Astrocyte (in vitro differentiated cells and primary cell): ENCODE results near the gene KLHL18. TPM values are rescaled to one million over a fixed set of nuclear protein-coding genes. Genes with fewer than 3 reads are reported as not detected.

Experiments
- DNase-seq: peaks from one replicate; pipeline ENCODE4 v3.0.0-alpha.2; 2010; ENCODE audit warnings: low read depth
- FAIRE-seq: peaks from 2 replicates; lab custom pipeline; 2011; peaks lifted over from hg19 to GRCh38; lab: Jason Lieb, UNC
- H2AFZ ChIP-seq: 2 replicates; pipeline ENCODE4 v1.6.0; 2012; ENCODE audit warnings: low read depth, low read length, inconsistent platforms
- H3K27ac ChIP-seq: 2 replicates; pipeline ENCODE4 v1.5.1; 2011; ENCODE audit warnings: low read depth, low read length, inconsistent platforms
- H3K27me3 ChIP-seq: 2 replicates; pipeline ENCODE4 v1.6.0; 2011; ENCODE audit warnings: low read length, inconsistent platforms; ENCODE audit not compliant: insufficient read depth
- H3K36me3 ChIP-seq: 2 replicates; pipeline ENCODE4 v1.5.1; 2011; ENCODE audit warnings: low read length, inconsistent platforms; ENCODE audit not compliant: insufficient read depth
- H3K4me1 ChIP-seq: 2 replicates; pipeline ENCODE4 v1.5.1; 2011; ENCODE audit warnings: low read length, inconsistent platforms; ENCODE audit not compliant: insufficient read depth
- H3K4me2 ChIP-seq: 2 replicates; pipeline ENCODE4 v1.6.0; 2012; ENCODE audit warnings: low read length, inconsistent platforms
- H3K4me3 ChIP-seq: 2 replicates; pipeline ENCODE4 v1.5.1; 2011; ENCODE audit warnings: low read depth, mild to moderate bottlenecking, low read length, inconsistent platforms; ENCODE audit not compliant: insufficient read depth
- H3K79me2 ChIP-seq: 2 replicates; pipeline ENCODE4 v1.6.0; 2012; ENCODE audit warnings: mild to moderate bottlenecking, low read length, inconsistent platforms; ENCODE audit not compliant: insufficient read depth
- H3K9ac ChIP-seq: 2 replicates; pipeline ENCODE4 v1.6.0; 2012; ENCODE audit warnings: mild to moderate bottlenecking, low read length, inconsistent platforms
- H3K9me3 ChIP-seq: 2 replicates; pipeline ENCODE4 v1.5.1; 2012; ENCODE audit warnings: low read depth, mild to moderate bottlenecking, low read length, inconsistent platforms; ENCODE audit not compliant: insufficient read depth
- H4K20me1 ChIP-seq: 2 replicates; pipeline ENCODE4 v1.6.0; 2012; ENCODE audit warnings: low read length, inconsistent platforms; ENCODE audit not compliant: insufficient read depth
- H3K27ac Mint-ChIP-seq: one replicate; pipeline ENCODE4 v1.8.0; 2021; ENCODE audit warnings: mild to moderate bottlenecking, mixed read lengths; ENCODE audit not compliant: unreplicated experiment
- H3K27me3 Mint-ChIP-seq: one replicate; pipeline ENCODE4 v1.8.0; 2021; ENCODE audit warnings: low read depth, mixed read lengths; ENCODE audit not compliant: unreplicated experiment
- H3K36me3 Mint-ChIP-seq: one replicate; pipeline ENCODE4 v1.8.0; 2021; ENCODE audit warnings: low read depth, mixed read lengths; ENCODE audit not compliant: unreplicated experiment
- H3K4me1 Mint-ChIP-seq: one replicate; pipeline ENCODE4 v1.8.0; 2021; ENCODE audit warnings: low read depth, mixed read lengths; ENCODE audit not compliant: unreplicated experiment
- H3K4me3 Mint-ChIP-seq: one replicate; pipeline ENCODE4 v1.8.0; 2021; ENCODE audit warnings: mild to moderate bottlenecking, moderate library complexity, mixed read lengths; ENCODE audit not compliant: unreplicated experiment
- H3K9me3 Mint-ChIP-seq: one replicate; pipeline ENCODE4 v1.8.0; 2021; ENCODE audit warnings: mild to moderate bottlenecking, mixed read lengths; ENCODE audit not compliant: unreplicated experiment
- CTCF ChIP-seq: IDR thresholded peaks from 2 replicates; pipeline ENCODE4 v1.5.1; 2011; ENCODE audit warnings: low read depth, mild to moderate bottlenecking, inconsistent platforms, low read length, moderate library complexity; ENCODE audit not compliant: insufficient read depth
- EZH2 ChIP-seq: IDR thresholded peaks from 2 replicates; pipeline ENCODE4 v1.6.1; 2012; ENCODE audit warnings: mild to moderate bottlenecking, low read length, inconsistent platforms; ENCODE audit not compliant: insufficient read depth
- total RNA-seq: library from RNA; stranded (reverse); gene quantifications from 2 replicates; pipeline ENCODE4 v1.2.1, GENCODE V29; 2021

The KLHL18 gene
- total RNA-seq, 1 donor from 2014 or later, result 53.2 TPM

GRCh38 chr3:47265008-47265407 lies 17.7 kb upstream of the KLHL18 start:
- H3K27me3 Mint-ChIP-seq, result peaks cover 2% of the 10 kb centered on the region
- Histone ChIP-seq H3K79me2 (no peaks in the 10 kb centered on the region), H3K9ac (no peak overlapping the region)

GRCh38 chr3:47265725-47266428 lies 16.9 kb upstream of the KLHL18 start:
- Histone ChIP-seq H3K79me2 (no peaks in the 10 kb centered on the region), H3K27me3 (no peaks in the 10 kb centered on the region), H4K20me1 (no peaks in the 10 kb centered on the region), H3K4me3 (no peak overlapping the region), H3K4me2 (no peak overlapping the region), H3K4me1 (peaks cover 11% of the 10 kb centered on the region), H3K9ac (no peak overlapping the region), H3K9me3 (no peaks in the 10 kb centered on the region), H3K27ac (no peak overlapping the region), H2AFZ (no peak overlapping the region), H3K36me3 (no peaks in the 10 kb centered on the region)
- Mint-ChIP-seq H3K27ac (no peak overlapping the region), H3K36me3 (no peaks in the 10 kb centered on the region), H3K9me3 (no peaks in the 10 kb centered on the region), H3K27me3 (peaks cover 2% of the 10 kb centered on the region), H3K4me1 (peaks cover 9% of the 10 kb centered on the region), H3K4me3 (no peak overlapping the region)
- DNase-seq (no peak), FAIRE-seq (no peak)
- TF ChIP-seq CTCF, result no peak
- no peak for TF ChIP-seq EZH2

More at GRCh38 chr3:47265008-47265407, 17.7 kb upstream of the KLHL18 start:
- peaks cover 11% of the 10 kb centered on the region for H3K4me1 ChIP-seq
- no peaks in the 10 kb centered on the region for H3K36me3 ChIP-seq
- Mint-ChIP-seq H3K4me3 (no peak overlapping the region), H3K36me3 (peaks cover 2% of the 10 kb centered on the region), H3K27ac (no peak overlapping the region), H3K4me1 (peaks cover 12% of the 10 kb centered on the region), H3K9me3 (no peaks in the 10 kb centered on the region)
- no peak overlapping the region for H3K27ac ChIP-seq
- H3K9me3 ChIP-seq, result no peaks in the 10 kb centered on the region
- H4K20me1 ChIP-seq, result no peaks in the 10 kb centered on the region
- H3K4me2 ChIP-seq, result no peak overlapping the region
- H3K4me3 ChIP-seq, result no peak overlapping the region
- no peaks in the 10 kb centered on the region for H3K27me3 ChIP-seq
- DNase-seq, result no peak
- TF ChIP-seq EZH2, result no peak
- TF ChIP-seq CTCF, result no peak
- H2AFZ ChIP-seq, result no peak overlapping the region
- no peak for FAIRE-seq
